Measurements from ENCODE around the gene UPF1. TPM values are rescaled to one million over a fixed set of nuclear protein-coding genes. Genes with fewer than 3 reads are reported as not detected.
A peak's percentile ranks its signal among the peaks of the same experiment; 100 is the strongest.

UPF1 gene
- total and polyA plus RNA-seq, 10 donors, result 31.2 to 161 (median 84.4) TPM

- 31 to 65% (median 50%) methylated on average over 19 to 23 of the region's 23 CpGs for WGBS, 5 donors
- Histone ChIP-seq H3K36me3 (peaks cover 0 to 77% (median 54%) of the 10 kb centered on the region in 6 donors), H3K9me3 (no peaks in the 10 kb centered on the region), H3K27ac (peak overlapping the region; percentile 43 to 91 (median 84)), H3K4me1 (peaks cover 44 to 84% (median 66%) of the 10 kb centered on the region in 6 donors), H3K27me3 (replicated peaks in 1 of 7) (no peaks in the 10 kb centered on the region), H3K4me3 (peak overlapping the region in 3 of 8 donors; percentile 4 to 41 (median 7))
- intact Hi-C loops (cut with DNase I; ENCODE audit: low total_unique reads), result loop anchor here (5.0 to 10.0 kb wide), 2 partner anchors 257 to 384 kb away; no protein-coding TSS in a partner anchor
- peak; percentile 65 to 78 (median 74) for TF ChIP-seq POLR2AphosphoS5 (IDR thresholded peaks at IDR 0.05)
- no peak for TF ChIP-seq POLR2A (IDR thresholded peaks at IDR 0.05)
- DNase-seq, result peak; percentile 89
These were observed 17.3 kb downstream of the UPF1 start for GRCh38 chr19:18848878-18849661.

- intact Hi-C loops (cut with DNase I; ENCODE audit: low total_unique reads), result loop anchor here (5.0 to 10.0 kb wide), 2 partner anchors 258 to 385 kb away; no protein-coding TSS in a partner anchor
- Histone ChIP-seq H3K9me3 (no peaks in the 10 kb centered on the region), H3K27me3 (replicated peaks in 1 of 7) (no peaks in the 10 kb centered on the region), H3K4me3 (peak overlapping the region in 1 of 8 donors; percentile 41), H3K36me3 (peaks cover under 1 to 85% (median 62%) of the 10 kb centered on the region in 6 donors), H3K4me1 (peaks cover 37 to 76% (median 58%) of the 10 kb centered on the region in 6 donors), H3K27ac (peak overlapping the region; percentile 43 to 91 (median 84))
- 48 to 61% (median 51%) methylated on average over 13 to 16 of the region's 16 CpGs for WGBS, 5 donors
- DNase-seq, result peak; percentile 69
- TF ChIP-seq POLR2A (IDR thresholded peaks at IDR 0.05) (no peak), POLR2AphosphoS5 (IDR thresholded peaks at IDR 0.05) (no peak), CTCF (IDR thresholded peaks at IDR 0.05 in 8 of 11, conservative IDR thresholded peaks at IDR 0.05 in 3 of 11) (no peak)
These were observed 18.2 kb downstream of the UPF1 start for GRCh38 chr19:18849838-18850400.

- Histone ChIP-seq H3K4me3 (peak overlapping the region in 1 of 8 donors; percentile 41), H3K36me3 (peaks cover 2 to 92% (median 69%) of the 10 kb centered on the region in 6 donors), H3K4me1 (peaks cover 31 to 68% (median 50%) of the 10 kb centered on the region in 6 donors), H3K27ac (peak overlapping the region; percentile 43 to 91 (median 84)), H3K9me3 (no peaks in the 10 kb centered on the region), H3K27me3 (replicated peaks in 1 of 7) (no peaks in the 10 kb centered on the region)
- peak; percentile 84 for DNase-seq
- WGBS, 5 donors, result 73 to 90% (median 83%) methylated on average over 21 to 27 of the region's 27 CpGs
- TF ChIP-seq POLR2A (IDR thresholded peaks at IDR 0.05), result no peak
- TF ChIP-seq CTCF (IDR thresholded peaks at IDR 0.05 in 8 of 11, conservative IDR thresholded peaks at IDR 0.05 in 3 of 11), result no peak
- peak; percentile 43 to 75 (median 68) for TF ChIP-seq POLR2AphosphoS5 (IDR thresholded peaks at IDR 0.05)
- intact Hi-C loops (cut with DNase I; ENCODE audit: low total_unique reads), result no loop called here
These were observed 19.0 kb downstream of the UPF1 start for GRCh38 chr19:18850471-18851375.

GRCh38 chr19:18851673-18852325, 20.0 kb downstream of the UPF1 start:
- H3K36me3 ChIP-seq, result peaks cover 2 to 95% (median 77%) of the 10 kb centered on the region in 6 donors
- intact Hi-C loops (cut with DNase I; ENCODE audit: low total_unique reads), result no loop called here
- no peak overlapping the region for H3K4me3 ChIP-seq
- peak; percentile 73 for DNase-seq
- no peaks in the 10 kb centered on the region for H3K27me3 ChIP-seq (replicated peaks in 1 of 7)
- no peaks in the 10 kb centered on the region for H3K9me3 ChIP-seq
- peak overlapping the region in 2 of 8 donors; percentile 89 to 91 for H3K27ac ChIP-seq
- peaks cover 29 to 57% (median 42%) of the 10 kb centered on the region in 6 donors for H3K4me1 ChIP-seq
- WGBS, 5 donors, result 95 to 98% (median 96%) methylated on average over 17 to 31 of the region's 31 CpGs
- no peak for TF ChIP-seq CTCF (IDR thresholded peaks at IDR 0.05 in 8 of 11, conservative IDR thresholded peaks at IDR 0.05 in 3 of 11)
- peak in 1 of 3 donors; percentile 43 for TF ChIP-seq POLR2AphosphoS5 (IDR thresholded peaks at IDR 0.05)

All from spleen (tissue), 11 donors.